Pancreas (tissue), 10 donors: Measurements from ENCODE around the gene RPL27A. TPM values are rescaled to one million over a fixed set of nuclear protein-coding genes. Genes with fewer than 3 reads are reported as not detected.

Experiments
- ATAC-seq, 4 donors: fragments of 200-7000 bp; cut with Tn5 transposase; one replicate each; pipeline versions ENCODE4 v1.8.0 to v1.9.1; 2020; ENCODE audit warnings: mild to moderate bottlenecking in 4 of 4, moderate library complexity in 4 of 4
- DNase-seq, 6 donors: peaks; one replicate each; pipeline ENCODE4 v3.0.0-alpha.2; 2020
- FAIRE-seq: peaks from 2 replicates; lab custom pipeline; 2012; peaks lifted over from hg19 to GRCh38; lab: Jason Lieb, UNC
- H3K27ac ChIP-seq, 4 donors: fragments of 200-600 bp; sonication (generic); 1 replicate in 3 of 4; 2 replicates in 1 of 4; pipeline versions ENCODE4 v1.5.0 to v1.8.0; 2020
- H3K27me3 ChIP-seq, 4 donors: fragments of 200-600 bp; one replicate each; pipeline ENCODE4 v1.8.0; 2021
- H3K36me3 ChIP-seq, 3 donors: fragments of 200-600 bp; sonication (generic) in 1 of 3; one replicate each; pipeline versions ENCODE4 v1.5.0 to v1.8.0; 2020 to 2021
- H3K4me1 ChIP-seq, 3 donors: fragments of 200-600 bp; one replicate each; pipeline ENCODE4 v1.8.0; 2021
- H3K4me3 ChIP-seq, 4 donors: fragments of 200-600 bp; sonication (generic) in 2 of 4; one replicate each; pipeline versions ENCODE4 v1.5.0 to v1.8.0; 2020 to 2021
- H3K9me3 ChIP-seq, 4 donors: fragments of 200-600 bp; one replicate each; pipeline ENCODE4 v1.8.0; 2021
- CTCF ChIP-seq, 4 donors: fragments of 200-600 bp; sonication (generic) in 3 of 4; IDR thresholded peaks; one replicate each; pipeline versions ENCODE4 v1.5.0 to v1.8.0; 2021; ENCODE audit warnings: antibody characterized with exemption in 4 of 4
- WGBS, 2 donors: extraction: QIAGEN DNeasy Blood & Tissue Kit; methylation state at CpG; one replicate each; pipeline ENCODE4 v1.1.7; 2013; 5-methylcytosine and 5-hydroxymethylcytosine counted together
- intact Hi-C, 3 donors: fragments of 100-400 bp; cut with DNase I; formaldehyde crosslinking; loops; one replicate each; pipeline versions ENCODE4 v1.11.1 to v1.14.2; 2022
- polyA plus RNA-seq, 2 donors: library from polyadenylated mRNA; stranded (reverse); fragments of 200-250 nt; gene quantifications; one replicate each; pipeline ENCODE4 v1.2.3, GENCODE V29; 2013
- total RNA-seq, 6 donors: library from RNA; stranded (reverse); fragmentation: NEBNext Ultra II Directional in 4 of 6; extraction: Animal tissue kit (Norgen Biotek cat#: 25700) in 4 of 6; gene quantifications; one replicate each; pipeline versions ENCODE4 v1.2.1 to v1.2.4, GENCODE V29; 2021 to 2023
- donor health status: healthy with polysubstance abuse.
- donor health status: DM: no; HTN: no; CAD: no; lungs with moderate emphysema.
- donor health status: DM: no; HTN: no; CAD: no.
- donor health status: control.
- donor health status: control.
- donor health status: Bipolar disorder and iron deficiency.
- donor health status: DM: yes; HTN: yes; CAD: no.
- donor health status: DM: no; HTN: no; CAD: no.
- donor health status: DM: no; HTN: no; CAD: no.
- donor health status: DM: yes; HTN: yes; CAD: no.

RPL27A gene
- total and polyA plus RNA-seq, 8 donors = 321 to 2,393 (median 619) TPM

- no peak for ATAC-seq
- Histone ChIP-seq H3K4me3 (no peak overlapping the region), H3K27me3 (no peaks in the 10 kb centered on the region), H3K36me3 (peaks cover 0 to 45% (median 25%) of the 10 kb centered on the region in 3 donors), H3K9me3 (no peaks in the 10 kb centered on the region), H3K4me1 (peaks cover 10 to 24% (median 13%) of the 10 kb centered on the region in 3 donors), H3K27ac (no peak overlapping the region)
- DNase-seq = no peak
- WGBS, 2 donors = 79 to 81% methylated on average over 4 of the region's 4 CpGs
- intact Hi-C loops = loop anchor here in 1 of 3 donors (10.0 kb wide), 1 partner anchor 114 kb away; no protein-coding TSS in a partner anchor
- no peak for FAIRE-seq
- no peak for TF ChIP-seq CTCF (IDR thresholded peaks at IDR 0.05)
Observed at GRCh38 chr11:8690374-8691342, 8.1 kb downstream of the RPL27A start.

DNA sequence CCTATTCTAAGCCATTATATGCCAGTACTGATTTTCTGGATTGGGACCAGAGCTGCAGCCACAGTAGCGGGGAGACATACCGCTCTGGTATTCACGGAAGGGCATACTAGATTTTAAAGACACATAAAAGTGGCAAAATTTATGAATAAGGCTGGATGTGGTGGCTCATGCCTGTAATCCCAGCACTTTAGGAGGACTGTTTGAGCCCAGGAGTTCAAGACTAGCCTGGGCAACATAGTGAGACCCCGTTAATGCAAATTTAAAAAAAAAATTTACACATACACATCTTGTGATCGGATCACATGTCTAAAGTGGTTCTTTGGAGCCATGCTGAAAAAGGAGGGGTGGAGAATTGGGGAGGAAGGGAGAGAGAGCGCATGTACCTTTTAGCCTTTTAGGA, 9.0 kb downstream of the RPL27A start:
- H3K27me3 ChIP-seq = no peaks in the 10 kb centered on the region
- intact Hi-C loops = loop anchor here in 1 of 3 donors (10.0 kb wide), 1 partner anchor 113 kb away; no protein-coding TSS in a partner anchor
- no peak for DNase-seq
- FAIRE-seq = no peak
- H3K4me1 ChIP-seq = peaks cover 10 to 22% (median 13%) of the 10 kb centered on the region in 3 donors
- H3K9me3 ChIP-seq = no peaks in the 10 kb centered on the region
- H3K36me3 ChIP-seq = peaks cover 0 to 45% (median 17%) of the 10 kb centered on the region in 3 donors
- ATAC-seq = no peak
- H3K4me3 ChIP-seq = no peak overlapping the region
- no peak overlapping the region for H3K27ac ChIP-seq
- 89 to 96% methylated on average over 6 of the region's 6 CpGs for WGBS, 2 donors
- TF ChIP-seq CTCF (IDR thresholded peaks at IDR 0.05) = no peak

- Histone ChIP-seq H3K4me1 (peaks cover 5 to 14% (median 10%) of the 10 kb centered on the region in 3 donors), H3K4me3 (no peak overlapping the region), H3K36me3 (peaks cover 0 to 50% (median 20%) of the 10 kb centered on the region in 3 donors), H3K9me3 (no peaks in the 10 kb centered on the region), H3K27me3 (no peaks in the 10 kb centered on the region), H3K27ac (no peak overlapping the region)
- ATAC-seq (no peak), DNase-seq (no peak), FAIRE-seq (no peak)
- intact Hi-C loops = loop anchor here in 1 of 3 donors (10.0 kb wide), 1 partner anchor 112 kb away; no protein-coding TSS in a partner anchor
- 56 to 74% methylated on average over 3 of the region's 3 CpGs for WGBS, 2 donors
- no peak for TF ChIP-seq CTCF (IDR thresholded peaks at IDR 0.05)
Observed at GRCh38 chr11:8692417-8692816, 9.8 kb downstream of the RPL27A start.

DNA sequence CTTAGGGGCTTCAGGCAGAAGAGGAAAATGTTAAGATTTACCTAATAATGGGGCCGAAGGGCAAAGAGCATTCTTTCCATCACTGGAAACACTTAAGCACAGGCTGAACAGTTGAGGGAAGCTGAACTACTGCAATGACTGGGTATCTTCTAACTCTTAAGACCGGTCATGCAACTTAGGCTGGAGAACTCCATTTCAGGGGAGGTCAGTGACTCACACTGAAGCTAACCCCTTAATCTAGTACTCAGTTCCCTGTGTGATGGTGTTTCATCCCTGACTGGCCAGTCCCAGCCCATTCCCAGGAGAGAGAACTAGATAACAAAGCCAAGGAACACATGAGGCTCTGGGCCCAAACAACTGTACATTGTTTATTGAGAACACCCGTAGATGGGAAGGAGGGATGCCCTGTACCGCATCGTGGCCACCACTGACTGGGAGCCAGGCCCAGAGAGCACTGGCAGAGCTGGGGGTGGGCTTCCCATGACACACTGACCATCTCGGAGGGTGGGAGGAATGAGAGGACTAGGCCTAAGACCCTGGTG, 10.5 kb downstream of the RPL27A start:
- ATAC-seq (no peak), FAIRE-seq (no peak), DNase-seq (no peak)
- no peaks in the 10 kb centered on the region for H3K9me3 ChIP-seq
- intact Hi-C loops = loop anchor here in 1 of 3 donors (10.0 kb wide), 1 partner anchor 112 kb away; no protein-coding TSS in a partner anchor
- H3K27me3 ChIP-seq = no peaks in the 10 kb centered on the region
- TF ChIP-seq CTCF (IDR thresholded peaks at IDR 0.05) = no peak
- peaks cover 0 to 56% (median 21%) of the 10 kb centered on the region in 3 donors for H3K36me3 ChIP-seq
- no peak overlapping the region for H3K27ac ChIP-seq
- no peak overlapping the region for H3K4me3 ChIP-seq
- peaks cover 0 to 7% (median 6%) of the 10 kb centered on the region in 3 donors for H3K4me1 ChIP-seq
- WGBS, 2 donors = 88 to 91% methylated on average over 6 of the region's 6 CpGs
